ENCODE measurements around the gene TSHZ3.

TSHZ3 gene

DNA sequence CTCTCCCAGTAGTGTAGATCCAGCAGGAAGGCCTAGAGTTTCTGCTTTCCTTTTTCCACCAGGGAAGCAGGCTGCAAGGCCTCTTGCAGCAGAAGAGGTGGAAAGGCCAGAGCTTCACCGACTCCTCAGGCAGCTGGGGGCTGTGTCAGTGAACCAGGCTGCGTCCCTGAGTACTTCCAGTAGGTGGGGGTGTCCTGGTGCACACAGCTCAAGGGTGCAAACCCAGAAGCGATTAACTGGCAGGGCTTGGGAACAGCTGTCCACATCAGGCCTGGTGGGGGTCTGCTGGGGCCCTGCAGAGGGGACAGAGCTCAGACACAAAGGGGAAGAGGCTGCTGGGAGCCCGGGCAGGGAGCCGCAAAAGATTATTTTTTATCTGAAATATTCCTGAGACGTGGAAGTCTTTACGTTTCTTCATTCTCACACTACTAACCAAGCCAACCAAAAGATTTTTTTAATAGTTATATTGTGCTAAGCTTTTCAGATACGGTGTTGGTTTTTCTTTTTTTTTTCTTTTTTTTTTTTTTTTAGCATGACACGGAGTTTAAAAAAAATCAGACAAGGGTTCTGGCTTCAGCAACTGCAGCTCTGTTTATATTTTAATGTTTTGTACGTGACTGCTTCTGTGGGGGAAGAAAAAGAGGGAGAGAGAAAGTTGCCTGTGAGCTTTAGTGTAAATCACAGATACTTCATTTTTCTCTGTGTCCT is 11.0 kb downstream of the TSHZ3 start:
- H3K4me3 ChIP-seq (ENCODE audit: low read depth, low read length): no peak overlapping the region
- TF ChIP-seq, protein P1, sequence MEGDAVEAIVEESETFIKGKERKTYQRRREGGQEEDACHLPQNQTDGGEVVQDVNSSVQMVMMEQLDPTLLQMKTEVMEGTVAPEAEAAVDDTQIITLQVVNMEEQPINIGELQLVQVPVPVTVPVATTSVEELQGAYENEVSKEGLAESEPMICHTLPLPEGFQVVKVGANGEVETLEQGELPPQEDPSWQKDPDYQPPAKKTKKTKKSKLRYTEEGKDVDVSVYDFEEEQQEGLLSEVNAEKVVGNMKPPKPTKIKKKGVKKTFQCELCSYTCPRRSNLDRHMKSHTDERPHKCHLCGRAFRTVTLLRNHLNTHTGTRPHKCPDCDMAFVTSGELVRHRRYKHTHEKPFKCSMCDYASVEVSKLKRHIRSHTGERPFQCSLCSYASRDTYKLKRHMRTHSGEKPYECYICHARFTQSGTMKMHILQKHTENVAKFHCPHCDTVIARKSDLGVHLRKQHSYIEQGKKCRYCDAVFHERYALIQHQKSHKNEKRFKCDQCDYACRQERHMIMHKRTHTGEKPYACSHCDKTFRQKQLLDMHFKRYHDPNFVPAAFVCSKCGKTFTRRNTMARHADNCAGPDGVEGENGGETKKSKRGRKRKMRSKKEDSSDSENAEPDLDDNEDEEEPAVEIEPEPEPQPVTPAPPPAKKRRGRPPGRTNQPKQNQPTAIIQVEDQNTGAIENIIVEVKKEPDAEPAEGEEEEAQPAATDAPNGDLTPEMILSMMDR (IDR thresholded peaks at IDR 0.05; ENCODE audit: control insufficient read depth, extremely low read depth, insufficient read depth): 0 out of 2 replicates have a peak, but pooled peaks have one; percentile 24
- DNase-seq (ENCODE audit: low read depth): no peak

DNA sequence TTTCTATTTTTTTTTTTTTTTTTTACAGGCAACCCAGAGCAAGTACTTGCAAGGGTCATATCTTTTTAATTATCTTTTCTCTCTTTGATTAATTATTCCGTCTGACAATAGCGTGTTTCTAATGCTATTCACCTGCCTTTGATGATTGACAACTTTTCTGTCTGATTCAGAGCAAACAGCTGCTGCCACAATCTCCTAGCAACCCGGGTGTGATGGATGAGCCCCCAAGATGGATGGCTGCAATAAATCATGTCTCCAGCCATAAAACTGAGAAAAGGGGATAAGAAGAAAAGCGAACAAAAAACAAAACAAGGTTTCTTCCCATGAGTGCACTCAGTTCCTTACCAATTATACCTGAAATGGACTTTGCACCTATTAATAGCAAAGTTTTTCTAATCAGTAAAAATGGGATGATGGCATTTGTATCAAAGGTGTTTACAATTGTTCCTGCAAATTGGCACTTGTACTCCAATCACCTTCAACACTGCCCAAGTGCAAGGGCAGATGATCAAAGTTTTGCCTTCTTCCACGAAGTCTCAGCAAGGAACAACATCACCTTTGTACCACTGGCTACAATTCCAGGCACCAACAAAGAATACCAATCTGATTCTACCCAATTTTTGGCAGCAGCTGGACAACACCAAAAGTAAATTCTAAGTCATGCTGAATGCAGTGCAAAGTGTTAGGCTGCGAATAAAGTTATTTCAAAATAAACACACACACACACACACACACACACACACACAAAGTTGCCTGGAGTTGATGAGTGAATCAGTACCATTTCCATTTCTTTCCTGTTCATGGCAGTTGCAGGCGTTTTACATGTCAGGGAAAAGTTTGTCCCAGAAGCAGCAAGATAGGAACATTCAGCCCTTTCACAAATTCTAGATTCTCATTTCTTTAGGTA is 12.0 kb downstream of the TSHZ3 start:
- H3K4me3 ChIP-seq (ENCODE audit: low read depth, low read length): no peak overlapping the region
- TF ChIP-seq, protein P1 (IDR thresholded peaks at IDR 0.05; ENCODE audit: control insufficient read depth, extremely low read depth, insufficient read depth): no peak
- no peak for DNase-seq (ENCODE audit: low read depth)

DNA sequence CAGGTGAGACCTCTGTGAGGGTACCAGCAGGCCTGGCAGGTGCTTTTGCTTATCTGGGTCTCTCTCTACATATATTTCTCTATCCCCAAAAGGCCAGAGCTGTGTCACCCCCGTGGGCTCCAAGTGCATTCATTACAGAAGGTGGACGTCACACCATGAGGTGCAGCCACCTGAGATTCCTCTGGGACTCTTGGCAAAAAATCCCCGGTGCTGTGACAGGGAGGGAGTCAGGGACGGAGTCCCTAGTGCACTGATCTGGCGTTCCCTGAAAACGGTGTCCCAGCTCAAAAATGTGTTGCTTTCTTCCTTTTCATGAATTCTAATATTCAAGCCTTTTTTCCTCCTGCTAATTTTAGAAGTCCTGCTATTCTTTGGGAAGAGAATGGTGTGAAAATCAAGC is 13.5 kb downstream of the TSHZ3 start:
- no peak overlapping the region for H3K4me3 ChIP-seq (ENCODE audit: low read depth, low read length)
- no peak for DNase-seq (ENCODE audit: low read depth)
- TF ChIP-seq, protein P1 (IDR thresholded peaks at IDR 0.05; ENCODE audit: control insufficient read depth, extremely low read depth, insufficient read depth): no peak

DNA sequence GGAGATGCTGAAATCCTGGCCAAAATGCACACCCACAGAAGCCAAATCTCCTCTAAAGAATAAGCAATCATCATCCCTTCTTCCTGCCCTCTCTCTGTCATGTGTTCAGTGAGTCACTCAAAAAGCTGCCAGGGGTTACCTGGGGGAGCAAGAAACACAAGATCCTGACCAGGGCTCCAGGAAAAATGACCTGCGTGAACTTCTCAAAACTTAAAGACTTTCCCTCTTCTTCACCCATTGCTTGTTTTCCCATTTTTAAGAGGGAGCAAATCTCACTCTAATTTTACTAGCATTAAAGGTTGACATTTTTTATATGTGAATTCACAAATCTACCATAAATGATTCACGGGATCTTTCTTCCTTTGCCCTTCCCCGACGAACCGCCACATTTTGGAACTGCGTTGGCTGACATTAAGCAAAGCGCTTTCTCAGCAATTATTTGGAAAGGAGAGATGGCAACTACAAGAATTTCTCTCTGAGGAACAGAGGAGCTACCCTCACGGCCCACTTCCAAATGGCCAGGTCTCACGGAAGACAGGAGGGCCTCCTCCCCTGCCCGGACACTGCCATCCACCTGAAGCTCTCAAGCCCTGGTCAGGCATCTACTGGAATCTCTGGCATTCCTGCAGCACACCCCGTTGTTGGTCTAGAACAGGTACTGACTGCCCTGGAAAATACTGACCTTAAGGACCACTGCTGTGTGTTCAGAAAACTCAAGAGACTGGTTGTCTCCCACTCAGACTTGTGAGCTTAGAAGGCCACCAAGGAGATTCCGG is 14.2 kb downstream of the TSHZ3 start:
- DNase-seq (ENCODE audit: low read depth): no peak
- no peak overlapping the region for H3K4me3 ChIP-seq (ENCODE audit: low read depth, low read length)
- TF ChIP-seq, protein P1 (IDR thresholded peaks at IDR 0.05; ENCODE audit: control insufficient read depth, extremely low read depth, insufficient read depth): no peak

DNA sequence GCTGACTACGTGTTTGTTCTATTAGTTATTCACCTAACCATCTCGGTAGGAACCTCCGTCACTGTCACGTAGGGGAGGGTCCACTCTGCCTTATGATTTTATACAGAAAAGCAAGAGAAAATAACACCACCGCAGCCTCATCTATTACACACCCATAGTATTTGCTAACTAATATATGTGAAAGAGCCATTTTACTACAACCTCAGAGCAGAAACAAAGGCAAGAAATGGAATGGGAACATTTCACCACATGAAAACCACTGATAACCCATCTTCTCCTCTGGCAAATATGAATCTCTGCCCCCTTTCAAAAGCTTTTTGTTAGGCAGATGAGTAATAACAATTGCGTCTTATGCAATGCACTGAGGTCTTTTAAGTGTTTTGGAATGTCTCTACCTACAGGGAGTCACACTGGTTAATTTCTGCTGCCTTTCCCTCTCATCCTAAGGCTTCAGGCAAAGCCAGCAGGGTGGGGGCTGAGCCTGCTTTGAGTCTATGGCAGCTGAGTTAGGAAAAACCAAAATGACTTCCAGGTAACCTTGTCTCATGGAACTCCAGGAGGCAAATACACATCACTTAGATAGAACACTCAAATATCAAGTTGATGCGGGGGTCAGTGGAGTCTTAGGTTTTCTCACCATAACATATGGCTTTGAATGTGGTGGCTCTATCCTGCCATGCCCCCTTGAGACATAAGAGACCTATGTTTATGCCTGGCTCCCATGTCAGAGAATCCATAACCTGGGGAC is 15.0 kb downstream of the TSHZ3 start:
- no peak overlapping the region for H3K4me3 ChIP-seq (ENCODE audit: low read depth, low read length)
- DNase-seq (ENCODE audit: low read depth): no peak
- TF ChIP-seq, protein P1 (IDR thresholded peaks at IDR 0.05; ENCODE audit: control insufficient read depth, extremely low read depth, insufficient read depth): no peak

DNA sequence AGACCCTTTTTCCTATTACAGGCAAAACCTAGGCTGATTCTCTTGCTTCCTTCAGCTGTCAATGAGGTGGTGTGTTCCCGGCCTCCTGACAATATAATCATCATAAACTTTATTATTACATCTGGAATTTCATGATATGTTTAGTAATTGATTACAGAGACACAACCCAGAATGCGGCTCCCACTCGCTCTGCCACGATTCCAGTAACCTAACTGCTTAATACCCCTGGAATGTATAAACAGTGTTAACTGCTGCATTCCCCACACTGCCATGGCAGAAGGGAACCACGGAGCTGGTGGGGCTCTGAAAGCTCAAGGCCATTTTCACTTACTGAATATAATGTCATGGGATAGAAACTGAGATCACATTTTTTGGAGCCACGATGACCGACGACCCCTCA is 17.1 kb downstream of the TSHZ3 start:
- no peak for DNase-seq (ENCODE audit: low read depth)
- TF ChIP-seq, protein P1 (IDR thresholded peaks at IDR 0.05; ENCODE audit: control insufficient read depth, extremely low read depth, insufficient read depth): no peak
- no peak overlapping the region for H3K4me3 ChIP-seq (ENCODE audit: low read depth, low read length)
